Right lobe of liver (tissue), 6 donors: ENCODE measurements around the gene ACER3. TPM values are rescaled to one million over a fixed set of nuclear protein-coding genes. Genes with fewer than 3 reads are reported as not detected.

Source experiments
- ATAC-seq, 4 donors: fragments of 200-7000 bp; cut with Tn5 transposase; one replicate each; pipeline ENCODE4 v1.9.1; 2020; ENCODE audit warnings: mild to moderate bottlenecking in 4 of 4, moderate library complexity in 4 of 4
- DNase-seq, 3 donors: peaks; one replicate each; pipeline ENCODE4 v3.0.0-alpha.2; 2020
- H3K27ac ChIP-seq, 3 donors: fragments of 200-600 bp; one replicate each; pipeline ENCODE4 v1.8.0; 2022
- H3K27me3 ChIP-seq, 2 donors: fragments of 200-600 bp; one replicate each; pipeline ENCODE4 v1.8.0; 2022
- H3K36me3 ChIP-seq, 4 donors: fragments of 200-600 bp; sonication (generic) in 1 of 4; one replicate each; pipeline versions ENCODE4 v1.5.1 to v1.8.0; 2017 to 2022; ENCODE audit warnings: control low read depth in 1 of 4
- H3K4me1 ChIP-seq, 4 donors: fragments of 200-600 bp; sonication (generic) in 1 of 4; one replicate each; pipeline versions ENCODE4 v1.5.1 to v1.8.0; 2017 to 2022; ENCODE audit warnings: control low read depth in 1 of 4
- H3K4me3 ChIP-seq, 3 donors: fragments of 200-600 bp; one replicate each; pipeline ENCODE4 v1.8.0; 2022
- H3K9me3 ChIP-seq, 4 donors: fragments of 200-600 bp; sonication (generic) in 1 of 4; one replicate each; pipeline versions ENCODE4 v1.5.1 to v1.8.0; 2017 to 2022; ENCODE audit warnings: control low read depth in 1 of 4
- POLR2A ChIP-seq: fragments of 450-650 bp; IDR thresholded peaks from one replicate; pipeline ENCODE4 v1.6.1; 2017; ENCODE audit warnings: antibody characterized with exemption, mild to moderate bottlenecking
- WGBS: methylation state at CpG from one replicate; pipeline ENCODE4 v1.1.6; 2018; ENCODE audit warnings: low coverage, low lambda C conversion rate; ENCODE audit not compliant: insufficient coverage; ENCODE audit errors: missing lambda C conversion rate; 5-methylcytosine and 5-hydroxymethylcytosine counted together
- intact Hi-C, 2 donors: fragments of 100-400 bp; cut with DNase I; formaldehyde crosslinking; loops; one replicate each; pipeline versions ENCODE4 v1.11.2 to v1.14.1; 2022
- total RNA-seq, 6 experiments: library from RNA; depleted of rRNA in 2 of 6; stranded (reverse); fragments of >200 nt in 2 of 6; fragmentation: NEBNext Ultra II Directional in 3 of 6; extraction: Animal tissue kit (Norgen Biotek cat#: 25700) in 3 of 6; gene quantifications; one replicate each; pipeline versions ENCODE4 v1.1.0 to v1.2.4, GENCODE V29; 2016 to 2023
- TF ChIP-seq, protein P1 (sequence below), 4 donors: fragments of 200-600 bp in 3 of 4; fragments of 450-650 bp in 1 of 4; IDR thresholded peaks; one replicate each; pipeline versions ENCODE4 v1.5.1 to v1.8.0; 2016 to 2022; ENCODE audit warnings: antibody characterized with exemption in 4 of 4, mild to moderate bottlenecking in 2 of 4
- donor health status: DM: no; HTN: yes; CAD: no.
- donor health status: DM: no; HTN: no; CAD: no.
- donor health status: DM: no; HTN: no; CAD: no.
- donor health status: DM: no; HTN: yes; CAD: no.
- donor health status: DM: no; HTN: yes; CAD: no.

The ACER3 gene
- total RNA-seq, 6 experiments from 2014 or later, result 5.1 to 11.6 (median 7.3) TPM

DNA sequence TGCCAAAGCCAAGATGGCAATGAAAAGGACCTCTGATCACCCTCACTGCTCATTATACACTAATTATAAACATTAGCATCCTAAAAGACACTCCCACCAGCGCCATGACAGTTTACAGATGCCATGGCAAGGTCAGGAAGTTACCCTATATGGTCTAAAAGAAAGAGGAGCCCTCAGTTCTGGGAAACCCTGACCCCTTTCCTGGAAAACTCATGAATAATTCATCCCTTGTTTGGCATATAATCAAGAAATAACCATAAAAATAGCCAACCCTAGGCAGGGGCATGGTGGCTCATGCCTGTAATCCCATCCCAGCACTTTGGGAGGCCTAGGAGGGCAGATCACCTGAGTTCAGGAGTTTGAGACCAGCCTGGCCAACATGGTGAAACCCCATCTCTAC is 193.4 kb downstream of the ACER3 start:
- TF ChIP-seq POLR2A, result no peak
- TF ChIP-seq, protein P1, sequence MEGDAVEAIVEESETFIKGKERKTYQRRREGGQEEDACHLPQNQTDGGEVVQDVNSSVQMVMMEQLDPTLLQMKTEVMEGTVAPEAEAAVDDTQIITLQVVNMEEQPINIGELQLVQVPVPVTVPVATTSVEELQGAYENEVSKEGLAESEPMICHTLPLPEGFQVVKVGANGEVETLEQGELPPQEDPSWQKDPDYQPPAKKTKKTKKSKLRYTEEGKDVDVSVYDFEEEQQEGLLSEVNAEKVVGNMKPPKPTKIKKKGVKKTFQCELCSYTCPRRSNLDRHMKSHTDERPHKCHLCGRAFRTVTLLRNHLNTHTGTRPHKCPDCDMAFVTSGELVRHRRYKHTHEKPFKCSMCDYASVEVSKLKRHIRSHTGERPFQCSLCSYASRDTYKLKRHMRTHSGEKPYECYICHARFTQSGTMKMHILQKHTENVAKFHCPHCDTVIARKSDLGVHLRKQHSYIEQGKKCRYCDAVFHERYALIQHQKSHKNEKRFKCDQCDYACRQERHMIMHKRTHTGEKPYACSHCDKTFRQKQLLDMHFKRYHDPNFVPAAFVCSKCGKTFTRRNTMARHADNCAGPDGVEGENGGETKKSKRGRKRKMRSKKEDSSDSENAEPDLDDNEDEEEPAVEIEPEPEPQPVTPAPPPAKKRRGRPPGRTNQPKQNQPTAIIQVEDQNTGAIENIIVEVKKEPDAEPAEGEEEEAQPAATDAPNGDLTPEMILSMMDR (IDR thresholded peaks at IDR 0.05), result no peak
- no peak overlapping the region for H3K27ac ChIP-seq
- DNase-seq (no peak), ATAC-seq (no peak)
- H3K4me3 ChIP-seq, result no peak overlapping the region
- H3K4me1 ChIP-seq, result peaks cover 0 to 16% (median 0%) of the 10 kb centered on the region in 4 donors
- H3K9me3 ChIP-seq, result no peaks in the 10 kb centered on the region
- no peaks in the 10 kb centered on the region for H3K36me3 ChIP-seq
- 100% methylated on average over 1 of the region's 1 CpG for WGBS
- intact Hi-C loops, result loop anchor here in 1 of 2 donors (5.0 kb wide), 1 partner anchor 38 kb away; no protein-coding TSS in a partner anchor
- H3K27me3 ChIP-seq, result no peaks in the 10 kb centered on the region

DNA sequence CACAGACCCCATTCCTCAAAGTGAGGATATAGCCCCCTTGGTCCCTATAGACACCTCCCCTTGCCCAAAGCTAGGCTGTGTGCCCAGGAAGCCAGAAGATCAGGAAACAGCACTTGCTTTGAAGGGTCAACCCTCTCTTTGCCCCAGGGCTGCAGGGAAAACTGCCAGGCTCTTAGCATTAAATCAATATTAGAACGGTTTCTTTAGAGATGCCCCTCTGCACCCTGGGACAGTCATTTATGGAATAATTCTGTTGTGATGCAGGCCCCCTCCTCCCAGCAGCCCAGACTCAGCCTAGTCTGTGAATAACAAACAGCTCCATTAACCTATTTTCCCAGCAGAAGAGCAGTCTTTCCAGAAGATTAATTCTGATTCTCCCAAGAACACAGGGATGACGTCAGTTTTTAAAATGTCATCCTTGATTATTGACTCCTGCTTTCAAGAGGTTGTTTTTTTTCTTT is 194.4 kb downstream of the ACER3 start:
- no peaks in the 10 kb centered on the region for H3K27me3 ChIP-seq
- ATAC-seq, result peak; percentile 18 to 66 (median 24)
- no peaks in the 10 kb centered on the region for H3K36me3 ChIP-seq
- intact Hi-C loops, result no loop called here
- peaks cover 0 to 20% (median 2%) of the 10 kb centered on the region in 4 donors for H3K4me1 ChIP-seq
- no peaks in the 10 kb centered on the region for H3K9me3 ChIP-seq
- TF ChIP-seq POLR2A, result no peak
- no peak overlapping the region for H3K27ac ChIP-seq
- 42% methylated on average over 2 of the region's 2 CpGs for WGBS
- H3K4me3 ChIP-seq, result no peak overlapping the region
- no peak for DNase-seq

DNA sequence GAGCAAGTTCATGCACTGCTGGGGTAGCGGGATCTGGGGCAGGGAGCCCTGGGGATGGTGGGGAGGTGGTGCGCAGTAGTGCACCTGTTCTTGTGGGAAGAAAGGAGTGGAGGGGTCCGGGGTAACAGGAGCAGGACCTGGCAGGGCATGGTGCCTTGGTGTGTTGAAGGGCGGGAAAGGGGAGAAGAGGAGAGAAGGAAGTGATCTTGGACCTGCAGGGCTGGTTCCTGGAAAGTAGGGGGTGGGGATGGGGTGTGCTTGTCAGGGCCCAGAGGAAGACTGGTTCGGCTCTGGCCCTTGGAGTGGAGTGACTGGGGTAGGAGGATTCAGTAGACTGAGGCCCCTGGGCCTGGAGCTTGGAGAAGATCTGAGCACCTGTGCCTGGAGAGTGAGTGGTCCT is 195.2 kb downstream of the ACER3 start:
- 100% methylated on average over 4 of the region's 5 CpGs for WGBS
- Histone ChIP-seq H3K27ac (no peak overlapping the region), H3K4me1 (peaks cover 0 to 28% (median 6%) of the 10 kb centered on the region in 4 donors), H3K36me3 (no peaks in the 10 kb centered on the region), H3K9me3 (no peaks in the 10 kb centered on the region), H3K27me3 (no peaks in the 10 kb centered on the region), H3K4me3 (no peak overlapping the region)
- ATAC-seq (no peak), DNase-seq (no peak)
- no peak for TF ChIP-seq POLR2A
- TF ChIP-seq, protein P1 (IDR thresholded peaks at IDR 0.05), result no peak
- intact Hi-C loops, result no loop called here

DNA sequence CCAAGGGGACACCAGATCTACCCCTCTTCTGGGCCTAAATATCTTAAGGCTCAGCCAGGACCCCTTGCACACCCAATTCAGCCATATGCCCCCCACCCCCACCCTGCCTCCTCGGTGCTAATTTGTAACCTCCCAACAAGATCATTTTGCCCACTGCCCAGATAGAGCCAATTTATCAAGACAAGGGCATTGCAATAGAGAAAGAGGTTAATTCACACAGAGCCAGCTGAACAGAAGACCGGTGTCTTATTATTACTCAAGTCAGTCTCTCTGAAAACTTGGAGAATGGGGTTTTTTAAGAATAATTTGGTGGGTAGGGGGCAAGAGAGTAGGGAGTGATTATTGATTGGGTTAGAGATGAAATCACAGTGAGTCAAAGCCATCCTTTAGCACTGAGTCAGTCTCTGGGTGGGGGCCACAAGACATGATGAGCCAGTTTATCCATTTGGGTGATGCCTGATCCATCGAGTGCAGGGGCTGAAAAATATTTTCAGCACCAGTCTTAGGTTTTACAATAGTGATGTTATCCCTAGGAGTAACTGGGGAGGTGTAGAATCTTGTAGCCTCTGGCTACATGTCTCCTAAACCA is 196.2 kb downstream of the ACER3 start:
- Histone ChIP-seq H3K27ac (no peak overlapping the region), H3K4me1 (peaks cover 0 to 28% (median 8%) of the 10 kb centered on the region in 4 donors), H3K36me3 (no peaks in the 10 kb centered on the region), H3K27me3 (no peaks in the 10 kb centered on the region), H3K9me3 (no peaks in the 10 kb centered on the region), H3K4me3 (no peak overlapping the region)
- DNase-seq, result no peak
- ATAC-seq, result no peak
- intact Hi-C loops, result no loop called here
- WGBS, result 92% methylated on average over 2 of the region's 3 CpGs
- TF ChIP-seq, protein P1 (IDR thresholded peaks at IDR 0.05), result no peak
- TF ChIP-seq POLR2A, result no peak

DNA sequence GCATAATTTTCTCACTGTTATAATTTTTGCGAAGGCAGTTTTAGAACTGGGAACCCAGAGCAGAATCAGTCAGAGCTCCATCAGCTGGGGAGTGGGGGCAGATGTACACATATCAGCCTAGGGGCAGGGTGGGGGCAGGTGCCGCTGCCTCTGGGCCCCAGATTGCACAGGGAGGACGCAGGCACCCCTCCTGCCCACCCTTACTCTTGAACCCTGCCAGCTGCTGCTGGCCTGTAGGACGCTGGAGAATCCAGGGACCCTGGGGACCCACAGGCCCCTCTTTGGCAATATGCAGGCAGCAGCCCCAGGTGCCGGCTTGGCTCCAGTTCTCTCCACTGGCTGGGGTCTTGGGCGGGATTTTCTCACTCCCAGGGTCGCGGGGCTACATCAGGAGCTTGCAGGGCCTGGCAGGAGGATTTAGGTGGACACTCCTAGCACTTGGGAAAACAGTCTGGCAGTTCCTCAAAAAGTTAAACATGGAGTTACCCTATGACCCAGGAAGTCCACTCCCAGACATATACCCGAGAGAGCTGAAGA is 197.3 kb downstream of the ACER3 start:
- Histone ChIP-seq H3K9me3 (no peaks in the 10 kb centered on the region), H3K4me3 (no peak overlapping the region), H3K27me3 (no peaks in the 10 kb centered on the region), H3K36me3 (no peaks in the 10 kb centered on the region), H3K27ac (no peak overlapping the region), H3K4me1 (peaks cover 0 to 28% (median 8%) of the 10 kb centered on the region in 4 donors)
- 68% methylated on average over 5 of the region's 9 CpGs for WGBS
- intact Hi-C loops, result no loop called here
- TF ChIP-seq POLR2A, result no peak
- TF ChIP-seq, protein P1 (IDR thresholded peaks at IDR 0.05), result no peak
- no peak for ATAC-seq
- peak in 1 of 3 donors; percentile 38 for DNase-seq
